WTC11 (cell line): ENCODE results near the gene TLE4. TPM values are rescaled to one million over a fixed set of nuclear protein-coding genes. Genes with fewer than 3 reads are reported as not detected.
"Not testable (repeated sequence)": the region's sequence is repeated elsewhere in the genome, so short reads cannot be mapped to it uniquely, and the experiment has no call there.

Experiments used
- ATAC-seq: fragments of 200-7000 bp; cut with Tn5 transposase; 2 replicates; pipeline ENCODE4 v1.10.0; 2021; ENCODE audit warnings: mild to moderate bottlenecking, moderate library complexity
- CTCF ChIA-PET: fragments of 300-600 bp; sonication (Branson Sonifier 250); formaldehyde crosslinking; loops from one replicate; lab custom pipeline; 2021; ENCODE audit warnings: antibody characterized with exemption; lab: Charles Lee
- POLR2A ChIA-PET: fragments of 350-600 bp; sonication (Branson Sonifier 250); formaldehyde crosslinking; loops from one replicate; lab custom pipeline; 2021; ENCODE audit warnings: antibody characterized with exemption; lab: Charles Lee
- DNase-seq: peaks from one replicate; pipeline ENCODE4 v3.0.0; 2021; ENCODE audit warnings: low spot score
- H3K27ac Mint-ChIP-seq: 2 replicates; pipeline ENCODE4 v1.8.0; 2021; ENCODE audit warnings: mixed read lengths
- H3K27me3 Mint-ChIP-seq: 2 replicates; pipeline ENCODE4 v1.8.0; 2021; ENCODE audit warnings: low read depth, mild to moderate bottlenecking, moderate library complexity, mixed read lengths
- H3K36me3 Mint-ChIP-seq: 2 replicates; pipeline ENCODE4 v1.8.0; 2021; ENCODE audit warnings: mixed read lengths
- H3K4me1 Mint-ChIP-seq: 2 replicates; pipeline ENCODE4 v1.8.0; 2022; ENCODE audit warnings: mixed read lengths
- H3K4me3 Mint-ChIP-seq: 2 replicates; pipeline ENCODE4 v1.8.0; 2021; ENCODE audit warnings: mild to moderate bottlenecking, moderate library complexity, mixed read lengths
- H3K9me3 Mint-ChIP-seq: 2 replicates; pipeline ENCODE4 v1.8.0; 2021; ENCODE audit warnings: mixed read lengths
- E2F1 ChIP-seq: sonication (generic); formaldehyde crosslinking; IDR thresholded peaks from 2 replicates; pipeline ENCODE4 v1.8.0; 2022; ENCODE audit warnings: mild to moderate bottlenecking, missing genetic modification reagents
- EMX1 ChIP-seq: fragments of 250-450 bp; sonication (Bioruptor Pico); IDR thresholded peaks from 2 replicates; pipeline ENCODE4 v1.8.0; 2021; ENCODE audit warnings: mild to moderate bottlenecking
- ETV6 ChIP-seq: sonication (generic); formaldehyde crosslinking; IDR thresholded peaks from 2 replicates; pipeline ENCODE4 v1.8.1; 2022; ENCODE audit warnings: mild to moderate bottlenecking, missing genetic modification reagents
- JUN ChIP-seq: sonication (generic); formaldehyde crosslinking; IDR thresholded peaks from 2 replicates; pipeline ENCODE4 v1.8.0; 2023; ENCODE audit warnings: mild to moderate bottlenecking, missing genetic modification reagents
- MYBL2 ChIP-seq: sonication (generic); formaldehyde crosslinking; IDR thresholded peaks from 2 replicates; pipeline ENCODE4 v1.8.1; 2023; ENCODE audit warnings: mild to moderate bottlenecking, moderate library complexity, missing genetic modification reagents
- RORB ChIP-seq: fragments of 250-450 bp; sonication (Bioruptor Pico); IDR thresholded peaks from 2 replicates; pipeline ENCODE4 v1.9.0; 2021; ENCODE audit warnings: mild to moderate bottlenecking
- SP1 ChIP-seq: sonication (generic); formaldehyde crosslinking; conservative IDR thresholded peaks from 2 replicates; pipeline ENCODE4 v1.8.1; 2022; ENCODE audit warnings: missing genetic modification reagents
- ZBTB21 ChIP-seq: sonication (generic); formaldehyde crosslinking; IDR thresholded peaks from 2 replicates; pipeline ENCODE4 v1.8.1; 2023; ENCODE audit warnings: mild to moderate bottlenecking, missing genetic modification reagents, borderline replicate concordance
- ZNF263 ChIP-seq: sonication (generic); formaldehyde crosslinking; IDR thresholded peaks from 2 replicates; pipeline ENCODE4 v1.8.1; 2022; ENCODE audit warnings: low read depth, mild to moderate bottlenecking, moderate library complexity, missing genetic modification reagents
- ZNF423 ChIP-seq: fragments of 250-450 bp; sonication (Bioruptor Pico); IDR thresholded peaks from 2 replicates; pipeline ENCODE4 v2.1.2; 2022; ENCODE audit warnings: mild to moderate bottlenecking, moderate library complexity
- total RNA-seq: library from RNA; stranded (reverse); gene quantifications from 3 replicates; pipeline ENCODE4 v1.2.3, GENCODE V29; 2021
- TF ChIP-seq, protein P1 (sequence below): sonication (generic); formaldehyde crosslinking; IDR thresholded peaks from 2 replicates; pipeline ENCODE4 v1.8.1; 2022; ENCODE audit warnings: mild to moderate bottlenecking, moderate library complexity, missing genetic modification reagents
- TF ChIP-seq, protein P2 (sequence below): sonication (generic); formaldehyde crosslinking; IDR thresholded peaks from 2 replicates; pipeline ENCODE4 v1.8.0; 2023; ENCODE audit warnings: missing genetic modification reagents
- TF ChIP-seq, protein P3 (sequence below): sonication (generic); formaldehyde crosslinking; IDR thresholded peaks from 2 replicates; pipeline ENCODE4 v1.8.0; 2022; ENCODE audit warnings: missing genetic modification reagents

The TLE4 gene
- total RNA-seq, 1 experiment from 2014 or later, result 48.1 TPM

DNA sequence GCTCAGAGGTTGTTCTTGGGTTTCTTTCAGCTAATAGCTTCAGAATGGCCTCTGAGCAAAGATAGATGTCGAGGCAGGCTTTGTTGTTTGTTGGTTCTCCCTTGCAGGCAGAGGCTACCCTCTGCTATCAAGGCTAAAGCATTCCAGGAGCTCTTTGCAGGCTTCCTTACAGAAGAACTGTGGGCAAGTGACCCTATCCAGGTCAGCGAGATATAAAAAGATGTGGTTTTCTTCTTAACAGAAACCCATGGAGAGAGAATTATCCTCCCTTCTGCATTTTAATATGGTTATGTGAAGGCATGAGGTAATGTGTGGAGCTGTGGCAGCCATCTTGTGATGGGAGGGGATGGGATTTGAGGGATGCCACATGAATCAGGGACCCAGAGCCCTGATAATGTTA lies 67.0 kb downstream of the TLE4 start (continued):
- no peak for TF ChIP-seq ZNF423 (CRISPR knock-in tag)
- TF ChIP-seq, all 79 proteins: peak for 0

DNA sequence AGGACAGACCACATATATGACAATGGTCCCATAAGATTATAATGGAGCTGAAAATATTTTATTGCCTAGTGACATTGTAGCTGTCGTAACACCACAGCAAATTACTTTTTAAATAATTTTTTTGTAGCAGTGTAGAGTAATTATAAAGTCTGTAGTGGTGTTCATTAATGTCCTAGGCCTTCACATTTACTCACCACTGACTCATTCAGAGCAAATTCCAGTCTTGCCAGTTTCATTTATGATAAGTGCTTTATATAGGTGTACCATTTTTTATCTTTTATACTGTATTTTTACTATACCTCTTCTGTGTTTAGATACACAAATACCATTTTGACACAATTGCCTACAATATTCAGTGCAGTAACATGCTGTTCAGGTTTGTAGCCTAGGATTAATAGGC lies 67.6 kb downstream of the TLE4 start:
- Mint-ChIP-seq H3K9me3 (peaks cover 23% of the 10 kb centered on the region), H3K36me3 (peaks cover 26% of the 10 kb centered on the region), H3K27me3 (no peaks in the 10 kb centered on the region), H3K4me3 (no peak overlapping the region), H3K4me1 (peaks cover 7% of the 10 kb centered on the region), H3K27ac (no peak overlapping the region)
- CTCF ChIA-PET, result no interaction called here
- no peak for DNase-seq
- POLR2A ChIA-PET, result no interaction called here
- TF ChIP-seq, protein P1, sequence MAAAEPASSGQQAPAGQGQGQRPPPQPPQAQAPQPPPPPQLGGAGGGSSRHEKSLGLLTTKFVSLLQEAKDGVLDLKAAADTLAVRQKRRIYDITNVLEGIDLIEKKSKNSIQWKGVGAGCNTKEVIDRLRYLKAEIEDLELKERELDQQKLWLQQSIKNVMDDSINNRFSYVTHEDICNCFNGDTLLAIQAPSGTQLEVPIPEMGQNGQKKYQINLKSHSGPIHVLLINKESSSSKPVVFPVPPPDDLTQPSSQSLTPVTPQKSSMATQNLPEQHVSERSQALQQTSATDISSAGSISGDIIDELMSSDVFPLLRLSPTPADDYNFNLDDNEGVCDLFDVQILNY (CRISPR knock-in tag), result no peak
- TF ChIP-seq, protein P2, sequence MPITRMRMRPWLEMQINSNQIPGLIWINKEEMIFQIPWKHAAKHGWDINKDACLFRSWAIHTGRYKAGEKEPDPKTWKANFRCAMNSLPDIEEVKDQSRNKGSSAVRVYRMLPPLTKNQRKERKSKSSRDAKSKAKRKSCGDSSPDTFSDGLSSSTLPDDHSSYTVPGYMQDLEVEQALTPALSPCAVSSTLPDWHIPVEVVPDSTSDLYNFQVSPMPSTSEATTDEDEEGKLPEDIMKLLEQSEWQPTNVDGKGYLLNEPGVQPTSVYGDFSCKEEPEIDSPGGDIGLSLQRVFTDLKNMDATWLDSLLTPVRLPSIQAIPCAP (CRISPR knock-in tag), result no peak
- TF ChIP-seq ZBTB21 (no peak), E2F1 (no peak), ETV6 (no peak), JUN (CRISPR knock-in tag) (no peak), SP1 (CRISPR knock-in tag) (no peak), EMX1 (no peak)
- ATAC-seq, result no peak

- H3K27me3 Mint-ChIP-seq, DNase-seq, CTCF ChIA-PET, H3K4me3 Mint-ChIP-seq, H3K4me1 Mint-ChIP-seq, ATAC-seq, POLR2A ChIA-PET, H3K27ac Mint-ChIP-seq: not testable (repeated sequence)
- H3K36me3 Mint-ChIP-seq, result peaks cover 33% of the 10 kb centered on the region
- H3K9me3 Mint-ChIP-seq, result peaks cover 30% of the 10 kb centered on the region
Observed at GRCh38 chr9:79640067-79640466, 68.3 kb downstream of the TLE4 start.

- H3K27ac Mint-ChIP-seq, result no peak overlapping the region
Observed at GRCh38 chr9:79641070-79641469, 69.3 kb downstream of the TLE4 start.

More at GRCh38 chr9:79641070-79641469, 69.3 kb downstream of the TLE4 start:
- Mint-ChIP-seq H3K36me3 (peaks cover 35% of the 10 kb centered on the region), H3K4me1 (peaks cover 12% of the 10 kb centered on the region), H3K9me3 (peaks cover 30% of the 10 kb centered on the region), H3K27me3 (no peaks in the 10 kb centered on the region), H3K4me3 (no peak overlapping the region)
- DNase-seq (no peak), ATAC-seq (no peak)
- CTCF ChIA-PET, result no interaction called here
- POLR2A ChIA-PET, result no interaction called here
- TF ChIP-seq ZNF263 (no peak), MYBL2 (no peak), RORB (CRISPR knock-in tag) (no peak)
- TF ChIP-seq, protein P3, sequence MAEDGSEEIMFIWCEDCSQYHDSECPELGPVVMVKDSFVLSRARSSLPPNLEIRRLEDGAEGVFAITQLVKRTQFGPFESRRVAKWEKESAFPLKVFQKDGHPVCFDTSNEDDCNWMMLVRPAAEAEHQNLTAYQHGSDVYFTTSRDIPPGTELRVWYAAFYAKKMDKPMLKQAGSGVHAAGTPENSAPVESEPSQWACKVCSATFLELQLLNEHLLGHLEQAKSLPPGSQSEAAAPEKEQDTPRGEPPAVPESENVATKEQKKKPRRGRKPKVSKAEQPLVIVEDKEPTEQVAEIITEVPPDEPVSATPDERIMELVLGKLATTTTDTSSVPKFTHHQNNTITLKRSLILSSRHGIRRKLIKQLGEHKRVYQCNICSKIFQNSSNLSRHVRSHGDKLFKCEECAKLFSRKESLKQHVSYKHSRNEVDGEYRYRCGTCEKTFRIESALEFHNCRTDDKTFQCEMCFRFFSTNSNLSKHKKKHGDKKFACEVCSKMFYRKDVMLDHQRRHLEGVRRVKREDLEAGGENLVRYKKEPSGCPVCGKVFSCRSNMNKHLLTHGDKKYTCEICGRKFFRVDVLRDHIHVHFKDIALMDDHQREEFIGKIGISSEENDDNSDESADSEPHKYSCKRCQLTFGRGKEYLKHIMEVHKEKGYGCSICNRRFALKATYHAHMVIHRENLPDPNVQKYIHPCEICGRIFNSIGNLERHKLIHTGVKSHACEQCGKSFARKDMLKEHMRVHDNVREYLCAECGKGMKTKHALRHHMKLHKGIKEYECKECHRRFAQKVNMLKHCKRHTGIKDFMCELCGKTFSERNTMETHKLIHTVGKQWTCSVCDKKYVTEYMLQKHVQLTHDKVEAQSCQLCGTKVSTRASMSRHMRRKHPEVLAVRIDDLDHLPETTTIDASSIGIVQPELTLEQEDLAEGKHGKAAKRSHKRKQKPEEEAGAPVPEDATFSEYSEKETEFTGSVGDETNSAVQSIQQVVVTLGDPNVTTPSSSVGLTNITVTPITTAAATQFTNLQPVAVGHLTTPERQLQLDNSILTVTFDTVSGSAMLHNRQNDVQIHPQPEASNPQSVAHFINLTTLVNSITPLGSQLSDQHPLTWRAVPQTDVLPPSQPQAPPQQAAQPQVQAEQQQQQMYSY (CRISPR knock-in tag), result no peak
